HG03039 (cell line): ENCODE measurements around the gene KDM4B.
"Not testable (repeated sequence)": the region's sequence is repeated elsewhere in the genome, so short reads cannot be mapped to it uniquely, and the experiment has no call there.

Source experiments
- ATAC-seq: cut with Tn5 transposase; IDR thresholded peaks from one replicate; pipeline ENCODE4 v1.9.1; 2021; ENCODE audit warnings: mild to moderate bottlenecking, moderate library complexity; ENCODE audit not compliant: unreplicated experiment

The KDM4B gene

GRCh38 chr19:5160158-5160795, 191.4 kb downstream of the KDM4B start:
- not testable (repeated sequence) for ATAC-seq

- not testable (repeated sequence) for ATAC-seq
Measured at GRCh38 chr19:5164845-5165696, 196.2 kb downstream of the KDM4B start.

GRCh38 chr19:5165697-5166019, 196.7 kb downstream of the KDM4B start:
- no peak for ATAC-seq

GRCh38 chr19:5166262-5166661, 197.3 kb downstream of the KDM4B start:
- ATAC-seq: no peak

GRCh38 chr19:5170329-5170745, 201.4 kb downstream of the KDM4B start:
- no peak for ATAC-seq

GRCh38 chr19:5171711-5172110, 202.8 kb downstream of the KDM4B start:
- ATAC-seq: no peak

GRCh38 chr19:5172859-5173630, 204.1 kb downstream of the KDM4B start:
- ATAC-seq: no peak

GRCh38 chr19:5173993-5174392, 205.1 kb downstream of the KDM4B start:
- no peak for ATAC-seq

GRCh38 chr19:5177745-5178450, 209.0 kb downstream of the KDM4B start:
- no peak for ATAC-seq

- ATAC-seq: no peak
Measured at GRCh38 chr19:5178841-5179240, 209.9 kb downstream of the KDM4B start.

GRCh38 chr19:5179256-5179655, 210.3 kb downstream of the KDM4B start:
- no peak for ATAC-seq

GRCh38 chr19:5181329-5181728, 212.4 kb downstream of the KDM4B start:
- no peak for ATAC-seq

GRCh38 chr19:5182751-5183150, 213.8 kb downstream of the KDM4B start:
- ATAC-seq: no peak

GRCh38 chr19:5183616-5184015, 214.7 kb downstream of the KDM4B start:
- no peak for ATAC-seq

GRCh38 chr19:5184930-5185329, 216.0 kb downstream of the KDM4B start:
- no peak for ATAC-seq

GRCh38 chr19:5186293-5187050, 217.6 kb downstream of the KDM4B start:
- no peak for ATAC-seq

- ATAC-seq: no peak
Measured at GRCh38 chr19:5188548-5189317, 219.8 kb downstream of the KDM4B start.

GRCh38 chr19:5189318-5189607, 220.3 kb downstream of the KDM4B start:
- no peak for ATAC-seq

- ATAC-seq: no peak
Measured at GRCh38 chr19:5191091-5191490, 222.2 kb downstream of the KDM4B start.

GRCh38 chr19:5192568-5192967, 223.7 kb downstream of the KDM4B start:
- no peak for ATAC-seq
